Breast epithelium (tissue), 3 donors: ENCODE data around the gene NOS1AP.

Source experiments
- CTCF ChIP-seq, 3 donors: fragments of 450-650 bp; IDR thresholded peaks; one replicate each; pipeline ENCODE4 v1.5.1; 2016 to 2017; ENCODE audit warnings: antibody characterized with exemption in 3 of 3, mild to moderate bottlenecking in 3 of 3, moderate library complexity in 3 of 3
- POLR2A ChIP-seq: fragments of 450-650 bp; IDR thresholded peaks from one replicate; pipeline ENCODE4 v1.6.1; 2016; ENCODE audit warnings: antibody characterized with exemption, mild to moderate bottlenecking, moderate library complexity

GRCh38 chr1:162396201-162396906 lies 326.9 kb downstream of the NOS1AP start:
- TF ChIP-seq CTCF (IDR thresholded peaks at IDR 0.05) = no peak
- no peak for TF ChIP-seq POLR2A
